ENCODE measurements around the gene MT1G.

Gene MT1G

GRCh38 chr16:56697456-56698155, 29.7 kb upstream of the MT1G start:
- no peak overlapping the region for H3K4me3 ChIP-seq (ENCODE audit: low read depth, low read length)
- no peak for TF ChIP-seq CTCF (IDR thresholded peaks at IDR 0.05; ENCODE audit: low read depth, low read length)

DNA sequence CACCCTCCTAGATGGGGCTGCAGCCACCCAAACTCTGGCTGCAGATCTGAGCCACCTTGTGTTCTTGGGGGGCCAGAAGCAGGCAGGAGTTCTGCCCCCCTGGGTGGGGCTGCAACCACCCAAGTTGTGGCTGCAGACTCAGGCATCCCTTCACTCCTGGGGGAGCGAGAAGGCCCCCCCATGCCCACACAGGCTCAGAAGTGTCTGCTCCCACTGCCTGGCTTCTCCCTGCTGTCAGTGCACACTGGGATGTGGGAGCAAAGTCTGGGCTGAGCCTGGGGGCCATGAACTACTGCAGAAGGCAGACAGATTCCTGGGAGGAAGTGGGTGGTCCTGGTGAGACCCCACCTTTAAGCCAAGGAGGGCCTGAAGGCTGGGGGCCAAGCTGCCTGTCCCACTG, 27.4 kb upstream of the MT1G start:
- TF ChIP-seq CTCF (IDR thresholded peaks at IDR 0.05; ENCODE audit: low read depth, low read length) = no peak

GRCh38 chr16:56691885-56692284, 24.0 kb upstream of the MT1G start:
- no peak for TF ChIP-seq CTCF (IDR thresholded peaks at IDR 0.05; ENCODE audit: low read depth, low read length)
- no peak overlapping the region for H3K4me3 ChIP-seq (ENCODE audit: low read depth, low read length)

More for the DNA sequence above, 27.4 kb upstream of the MT1G start:
- H3K4me3 ChIP-seq (ENCODE audit: low read depth, low read length) = no peak overlapping the region

DNA sequence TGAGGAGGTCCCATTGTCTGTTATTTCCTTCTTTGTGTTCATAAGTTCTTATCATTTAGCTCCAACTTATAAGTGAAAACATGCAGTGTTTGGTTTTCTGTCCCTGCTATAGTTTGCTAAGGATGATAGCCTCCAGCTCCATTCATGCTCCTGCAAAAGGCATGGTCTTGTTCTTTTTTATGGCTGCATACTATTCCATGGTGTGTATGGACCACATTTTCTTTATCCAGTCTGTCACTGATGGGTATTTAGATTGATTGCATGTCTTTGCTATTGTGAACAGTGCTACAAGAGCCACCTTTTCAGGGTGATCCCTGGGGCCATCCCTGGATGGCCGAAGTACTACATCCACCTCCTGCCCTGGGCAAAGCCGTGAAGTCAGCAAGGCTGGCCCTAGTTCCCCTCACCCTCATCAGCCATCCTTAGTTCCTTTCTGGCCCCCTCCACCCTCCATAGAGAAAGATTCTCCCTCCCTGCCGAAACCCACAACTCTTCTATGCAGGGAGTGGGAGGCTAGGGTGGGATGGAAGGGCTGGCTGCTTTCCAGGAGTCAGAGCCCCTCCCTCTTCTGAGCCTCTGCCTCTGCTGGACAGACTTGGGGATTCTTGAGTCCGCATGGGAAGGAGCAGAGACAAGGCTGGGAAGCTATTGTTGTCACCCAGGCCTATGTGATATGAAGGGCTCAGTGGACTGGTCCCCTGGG, 22.7 kb upstream of the MT1G start:
- no peak for TF ChIP-seq CTCF (IDR thresholded peaks at IDR 0.05; ENCODE audit: low read depth, low read length)

GRCh38 chr16:56689171-56689570, 21.3 kb upstream of the MT1G start:
- no peak overlapping the region for H3K4me3 ChIP-seq (ENCODE audit: low read depth, low read length)
- no peak for TF ChIP-seq CTCF (IDR thresholded peaks at IDR 0.05; ENCODE audit: low read depth, low read length)

More for the DNA sequence above, 22.7 kb upstream of the MT1G start:
- no peak overlapping the region for H3K4me3 ChIP-seq (ENCODE audit: low read depth, low read length)

- TF ChIP-seq CTCF (IDR thresholded peaks at IDR 0.05; ENCODE audit: low read depth, low read length) = no peak
- H3K4me3 ChIP-seq (ENCODE audit: low read depth, low read length) = no peak overlapping the region
These were observed 20.9 kb upstream of the MT1G start for GRCh38 chr16:56688762-56689161.

- TF ChIP-seq CTCF (IDR thresholded peaks at IDR 0.05; ENCODE audit: low read depth, low read length) = no peak
- H3K4me3 ChIP-seq (ENCODE audit: low read depth, low read length) = no peak overlapping the region
These were observed 18.9 kb upstream of the MT1G start for GRCh38 chr16:56686758-56687157.
